PC-3 (cell line): ENCODE measurements around the gene GLB1L2.

Experiments
- CTCF ChIP-seq: fragments of 300-600 bp; sonication (generic); conservative IDR thresholded peaks from 2 replicates; pipeline ENCODE4 v1.5.1; 2017; ENCODE audit warnings: antibody characterized with exemption, low read depth, mild to moderate bottlenecking, low read length
- EZH2 ChIP-seq: fragments of 300-600 bp; sonication (generic); IDR thresholded peaks from one replicate; pipeline ENCODE4 v1.6.1; 2017; ENCODE audit warnings: antibody characterized with exemption, mild to moderate bottlenecking, low read length; ENCODE audit not compliant: unreplicated experiment
- EZH2phosphoT487 ChIP-seq: fragments of 300-600 bp; sonication (generic); IDR thresholded peaks from 2 replicates; pipeline ENCODE4 v1.6.1; 2018; ENCODE audit warnings: mild to moderate bottlenecking, antibody characterized with exemption, low read length, borderline replicate concordance

- TF ChIP-seq CTCF: no peak
- TF ChIP-seq EZH2phosphoT487: no peak
- TF ChIP-seq EZH2: no peak
These were observed 44.5 kb downstream of the GLB1L2 start for GRCh38 chr11:134376150-134376921.
